GM15510 (cell line): ENCODE data around the gene RAD9B.

Source experiments
- POLR2A ChIP-seq: IDR thresholded peaks from 3 replicates; pipeline ENCODE4 v1.6.1; 2011; ENCODE audit warnings: borderline replicate concordance; ENCODE audit not compliant: insufficient read length; ENCODE audit errors: extremely low read depth

Gene RAD9B

GRCh38 chr12:110543965-110544364 is 41.8 kb downstream of the RAD9B start:
- TF ChIP-seq POLR2A = no peak

GRCh38 chr12:110545812-110546211 is 43.7 kb downstream of the RAD9B start:
- TF ChIP-seq POLR2A = no peak

DNA sequence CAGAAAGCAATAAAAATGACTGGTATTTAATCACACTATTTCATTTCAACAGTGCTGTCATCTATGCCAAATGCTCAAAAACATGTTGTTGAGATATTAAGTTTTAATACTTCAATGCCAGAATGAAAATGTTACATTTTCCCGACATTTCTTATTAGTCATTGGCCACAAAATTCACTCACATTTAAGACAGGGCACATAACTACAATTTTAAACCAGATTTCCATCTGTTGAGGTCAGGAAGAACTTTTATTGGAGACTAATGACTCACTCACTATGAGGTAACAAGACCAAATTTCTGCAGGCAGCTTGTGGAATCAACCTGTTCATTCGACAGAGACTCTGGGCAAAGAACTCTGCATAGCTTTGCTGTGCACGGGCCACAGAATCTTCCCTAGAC is 44.2 kb downstream of the RAD9B start:
- no peak for TF ChIP-seq POLR2A

DNA sequence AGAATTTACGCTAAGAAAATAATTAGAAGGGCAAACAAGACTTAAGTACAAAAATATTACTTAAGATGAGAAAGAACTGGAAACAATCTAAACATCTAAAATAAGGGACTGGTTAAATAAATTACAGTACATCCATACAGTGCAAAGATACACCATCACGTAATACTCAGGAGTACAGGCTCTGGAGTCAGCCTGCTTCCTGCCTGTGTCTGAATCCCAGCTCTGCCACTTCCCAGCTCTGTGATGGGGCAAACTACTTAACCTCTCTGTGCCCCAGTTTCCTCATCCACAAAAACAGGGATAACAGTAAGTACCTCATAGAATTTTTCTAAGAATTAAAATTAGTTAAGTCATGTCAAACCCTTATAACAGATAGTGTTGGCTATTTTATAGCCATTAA is 45.0 kb downstream of the RAD9B start:
- no peak for TF ChIP-seq POLR2A

DNA sequence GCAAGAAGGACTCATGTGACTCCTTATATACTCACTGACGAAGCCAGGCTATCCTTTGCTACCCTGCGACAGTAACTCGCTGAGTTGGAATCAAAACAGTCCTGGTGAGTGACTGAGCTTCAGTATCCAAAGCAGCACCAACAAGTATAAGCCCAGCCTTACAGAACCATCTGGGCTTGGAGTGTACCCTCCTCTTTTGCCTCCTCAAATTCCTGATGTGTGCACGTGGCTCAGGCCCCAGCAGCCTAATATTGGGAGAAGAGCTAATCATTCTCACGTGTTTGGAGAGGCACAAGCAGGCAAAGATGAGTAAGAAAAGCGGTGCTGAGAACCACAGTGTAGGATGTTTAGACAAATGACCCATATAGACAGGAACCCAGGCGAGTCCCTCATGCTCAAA is 46.5 kb downstream of the RAD9B start:
- no peak for TF ChIP-seq POLR2A

DNA sequence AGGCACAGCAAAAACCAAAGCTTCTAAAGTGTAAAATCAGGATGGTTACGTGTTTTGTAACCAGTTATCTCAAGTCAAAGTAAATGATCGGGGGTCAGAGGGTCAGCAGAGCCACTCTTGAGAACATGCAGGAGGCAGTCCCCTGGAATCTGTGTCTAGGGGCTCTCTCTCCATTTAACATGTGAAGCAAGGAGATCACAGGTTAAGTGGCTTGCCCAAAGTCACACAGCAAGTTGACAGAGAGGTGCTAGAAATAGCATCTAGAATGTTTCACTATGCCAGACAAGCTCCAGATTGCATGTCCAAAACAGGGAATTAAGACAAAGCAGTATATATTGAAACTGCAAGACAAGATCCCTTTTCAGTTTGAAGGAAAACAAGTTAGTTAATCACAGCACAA is 47.6 kb downstream of the RAD9B start:
- no peak for TF ChIP-seq POLR2A

DNA sequence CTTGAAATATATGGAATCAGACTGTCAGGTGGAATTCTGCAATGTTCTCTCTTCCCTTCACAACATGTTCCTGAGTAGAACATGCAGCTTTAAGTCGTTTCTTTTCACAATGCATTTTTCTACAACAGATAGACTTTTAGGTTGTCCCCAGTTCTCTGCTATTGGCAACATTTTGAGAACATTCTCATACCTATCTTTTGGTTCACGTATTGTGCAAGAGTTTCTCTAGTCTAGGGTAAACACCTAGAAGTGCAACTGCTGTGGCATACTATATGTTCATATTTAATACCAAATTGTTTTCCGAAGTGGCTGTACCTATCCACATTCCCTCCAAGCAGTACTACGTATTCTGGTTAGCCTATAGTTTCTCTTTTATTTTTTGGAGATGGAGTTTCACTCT is 48.9 kb downstream of the RAD9B start:
- no peak for TF ChIP-seq POLR2A
